Left ventricle myocardium inferior (tissue), 1 donor: ENCODE data around the gene ABCC9. TPM values are rescaled to one million over a fixed set of nuclear protein-coding genes. Genes with fewer than 3 reads are reported as not detected.
A peak's percentile ranks its signal among the peaks of the same experiment; 100 is the strongest.

Source experiments
- DNase-seq: peaks from one replicate; pipeline ENCODE4 v3.0.0-alpha.2; 2020
- H3K27ac ChIP-seq: fragments of 200-600 bp; replicated peaks from 2 replicates; pipeline ENCODE4 v1.8.0; 2021
- H3K27me3 ChIP-seq: fragments of 200-600 bp; 2 replicates; pipeline ENCODE4 v1.8.0; 2021; ENCODE audit warnings: low read depth
- H3K36me3 ChIP-seq: fragments of 200-600 bp; 2 replicates; pipeline ENCODE4 v1.8.0; 2021
- H3K4me1 ChIP-seq: fragments of 200-600 bp; 2 replicates; pipeline ENCODE4 v1.8.0; 2021
- H3K4me3 ChIP-seq: fragments of 200-600 bp; 2 replicates; pipeline ENCODE4 v1.8.0; 2021; ENCODE audit warnings: mild to moderate bottlenecking, moderate library complexity
- H3K9me3 ChIP-seq: fragments of 200-600 bp; replicated peaks from 2 replicates; pipeline ENCODE4 v1.8.0; 2021
- CTCF ChIP-seq: fragments of 200-600 bp; IDR thresholded peaks from 2 replicates; pipeline ENCODE4 v1.8.0; 2021; ENCODE audit warnings: antibody characterized with exemption, mild to moderate bottlenecking, borderline replicate concordance
- intact Hi-C: fragments of 100-400 bp; cut with micrococcal nuclease; formaldehyde crosslinking; loops from one replicate; pipeline ENCODE4 v1.11.0; 2022
- total RNA-seq: library from RNA; stranded (reverse); fragmentation: NEBNext Ultra II Directional; extraction: Animal tissue kit (Norgen Biotek cat#: 25700); gene quantifications from one replicate; pipeline ENCODE4 v1.2.1, GENCODE V29; 2021
- donor health status: DM: no; HTN: yes; CAD: no; lungs with severe emphysema.

Gene ABCC9
- total RNA-seq, 1 donor from 2014 or later: 81.8 TPM

DNA sequence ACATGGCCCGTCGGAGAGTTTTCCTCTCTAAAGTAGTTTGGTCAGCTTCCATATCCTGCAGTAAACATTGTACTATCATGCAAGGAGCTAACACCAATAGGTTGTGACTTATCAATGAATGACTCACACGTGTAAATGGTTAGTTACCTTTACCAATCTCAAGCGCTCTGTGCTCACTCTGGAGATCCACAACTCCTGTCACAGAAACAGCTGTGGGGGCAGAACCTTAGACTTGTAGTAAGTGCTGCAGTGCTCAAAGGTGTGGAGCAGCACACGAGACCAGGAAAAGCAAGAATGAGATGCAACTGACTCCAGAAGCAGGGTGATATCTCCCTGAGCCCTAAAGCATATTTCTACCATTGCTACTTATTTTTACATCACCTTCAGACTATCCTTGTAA is 93.0 kb downstream of the ABCC9 start:
- TF ChIP-seq CTCF: no peak
- Histone ChIP-seq H3K4me1 (peaks cover 21% of the 10 kb centered on the region), H3K27ac (no peak overlapping the region), H3K36me3 (peaks cover 65% of the 10 kb centered on the region), H3K27me3 (no peaks in the 10 kb centered on the region), H3K4me3 (no peak overlapping the region), H3K9me3 (no peaks in the 10 kb centered on the region)
- intact Hi-C loops: no loop called here
- DNase-seq: no peak

GRCh38 chr12:21843795-21844194 is 97.4 kb downstream of the ABCC9 start:
- Histone ChIP-seq H3K4me1 (no peaks in the 10 kb centered on the region), H3K9me3 (no peaks in the 10 kb centered on the region), H3K27me3 (no peaks in the 10 kb centered on the region), H3K27ac (no peak overlapping the region), H3K4me3 (no peak overlapping the region), H3K36me3 (peaks cover 76% of the 10 kb centered on the region)
- intact Hi-C loops: no loop called here
- no peak for DNase-seq
- no peak for TF ChIP-seq CTCF

GRCh38 chr12:21839776-21840175 is 101.5 kb downstream of the ABCC9 start:
- H3K9me3 ChIP-seq: no peaks in the 10 kb centered on the region
- no peak for DNase-seq
- H3K27me3 ChIP-seq: no peaks in the 10 kb centered on the region
- intact Hi-C loops: no loop called here
- H3K4me1 ChIP-seq: no peaks in the 10 kb centered on the region
- no peak overlapping the region for H3K4me3 ChIP-seq
- peaks cover 75% of the 10 kb centered on the region for H3K36me3 ChIP-seq
- no peak for TF ChIP-seq CTCF
- no peak overlapping the region for H3K27ac ChIP-seq

DNA sequence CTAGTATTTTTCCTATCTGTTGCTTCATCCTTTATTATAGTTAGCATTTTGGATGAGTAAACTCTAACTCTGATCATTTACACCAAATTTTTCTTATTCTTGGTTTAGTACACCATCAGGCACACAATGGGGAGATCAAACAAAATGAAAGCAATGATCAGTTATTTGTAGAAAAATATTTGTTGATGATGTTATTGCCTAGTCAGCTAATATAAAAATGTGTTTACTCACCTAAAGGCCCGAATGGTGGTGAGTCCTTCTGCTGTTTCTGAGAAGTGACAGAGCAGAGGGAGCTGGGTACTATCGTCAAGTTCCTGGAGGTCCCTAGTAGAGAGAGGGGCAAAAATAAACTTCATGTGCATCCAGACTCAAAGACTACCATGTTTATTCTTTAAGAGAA is 103.4 kb downstream of the ABCC9 start:
- intact Hi-C loops: no loop called here
- no peak for TF ChIP-seq CTCF
- H3K27ac ChIP-seq: no peak overlapping the region
- peaks cover 65% of the 10 kb centered on the region for H3K36me3 ChIP-seq
- no peak for DNase-seq
- no peaks in the 10 kb centered on the region for H3K9me3 ChIP-seq
- H3K4me1 ChIP-seq: no peaks in the 10 kb centered on the region
- H3K27me3 ChIP-seq: no peaks in the 10 kb centered on the region
- no peak overlapping the region for H3K4me3 ChIP-seq

DNA sequence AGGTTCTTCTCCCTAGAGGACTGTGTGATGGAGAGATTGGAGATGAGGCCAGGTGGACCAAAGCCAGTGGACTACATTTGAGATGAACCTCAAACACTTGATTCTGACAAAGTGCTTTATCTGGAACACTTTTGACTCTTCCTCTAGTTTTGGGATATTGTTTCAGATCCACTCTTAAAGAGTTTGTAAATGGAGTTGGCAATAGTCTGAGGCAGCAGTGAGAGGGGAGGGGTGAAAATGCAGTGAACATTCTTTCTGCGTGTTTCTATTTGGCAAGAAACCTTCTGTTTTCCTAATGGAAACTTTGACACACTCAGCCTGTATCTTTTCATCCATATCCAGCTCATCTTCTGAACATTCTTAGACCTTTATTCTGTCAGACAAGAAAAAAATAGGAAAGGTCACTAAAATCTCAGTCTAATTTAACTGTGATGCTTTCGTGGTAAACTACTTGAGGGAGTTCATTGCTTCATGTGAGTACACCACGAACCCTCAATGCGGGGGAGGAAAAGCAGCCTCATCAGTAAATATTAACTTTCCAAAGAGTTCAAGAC is 109.4 kb downstream of the ABCC9 start:
- no peak overlapping the region for H3K4me3 ChIP-seq
- DNase-seq: peak; percentile 19
- peaks cover 25% of the 10 kb centered on the region for H3K4me1 ChIP-seq
- intact Hi-C loops: no loop called here
- peak overlapping the region; percentile 80 for H3K27ac ChIP-seq
- H3K36me3 ChIP-seq: peaks cover 34% of the 10 kb centered on the region
- no peaks in the 10 kb centered on the region for H3K9me3 ChIP-seq
- TF ChIP-seq CTCF: no peak
- no peaks in the 10 kb centered on the region for H3K27me3 ChIP-seq
